ENCODE measurements around the gene TFCP2.

TFCP2 gene

DNA sequence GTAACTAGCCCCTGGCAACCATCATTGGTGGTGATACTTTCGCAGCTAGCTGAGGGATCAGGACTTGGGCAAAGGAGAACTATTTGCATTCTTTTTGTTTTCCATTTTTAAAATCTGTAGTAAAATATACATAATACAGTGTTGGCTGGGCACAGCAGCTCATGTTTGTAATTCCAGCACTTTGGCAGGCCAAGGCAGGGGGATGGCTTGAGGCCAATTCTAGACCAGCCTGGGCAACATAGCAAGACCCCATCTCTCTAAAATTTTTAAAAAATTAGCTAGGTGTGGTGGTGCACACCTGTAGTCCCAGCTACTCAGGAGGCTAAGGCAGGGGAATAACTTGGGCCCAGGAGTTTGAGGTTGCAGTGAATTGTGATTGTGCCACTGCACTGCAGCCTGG is 20.0 kb downstream of the TFCP2 start:
- no peak for DNase-seq

DNA sequence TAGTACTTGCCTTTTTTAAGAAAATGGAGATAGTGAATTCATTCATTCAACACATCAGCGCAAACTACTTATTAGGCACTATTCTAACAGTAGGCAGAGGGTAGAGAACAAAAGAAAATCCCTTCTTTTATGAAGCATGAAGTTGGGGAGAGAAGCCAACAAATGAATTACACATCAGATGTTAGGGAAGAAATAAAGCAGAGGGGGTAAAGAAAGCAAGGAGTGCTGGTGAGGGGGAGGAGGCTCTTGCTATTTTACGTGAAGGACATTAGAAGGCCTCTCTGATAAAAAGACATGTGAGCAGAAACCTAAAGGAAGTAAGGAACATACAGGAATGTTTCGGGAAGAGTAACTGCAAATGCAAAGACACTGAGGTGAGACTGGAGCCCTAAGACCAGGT is 22.2 kb downstream of the TFCP2 start:
- DNase-seq = no peak

DNA sequence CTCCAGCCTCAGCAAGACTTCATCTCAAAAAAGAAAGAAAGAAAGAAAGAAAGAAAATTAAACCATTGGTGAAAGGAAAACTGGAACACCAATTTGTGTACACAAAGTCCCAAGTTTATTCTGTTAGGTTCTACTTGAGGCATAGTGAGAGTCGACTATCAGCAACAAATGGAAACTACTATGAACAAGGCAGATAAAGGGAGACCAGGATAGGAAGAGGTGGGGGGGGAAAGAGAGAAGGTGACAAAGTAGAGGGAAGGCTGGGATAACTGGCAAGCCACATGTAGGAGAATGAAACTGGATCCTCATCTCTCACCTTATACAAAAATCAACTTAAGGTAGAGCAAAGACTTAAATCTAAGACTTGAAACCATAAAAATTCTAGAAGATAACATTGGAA is 25.6 kb downstream of the TFCP2 start:
- DNase-seq = no peak

DNA sequence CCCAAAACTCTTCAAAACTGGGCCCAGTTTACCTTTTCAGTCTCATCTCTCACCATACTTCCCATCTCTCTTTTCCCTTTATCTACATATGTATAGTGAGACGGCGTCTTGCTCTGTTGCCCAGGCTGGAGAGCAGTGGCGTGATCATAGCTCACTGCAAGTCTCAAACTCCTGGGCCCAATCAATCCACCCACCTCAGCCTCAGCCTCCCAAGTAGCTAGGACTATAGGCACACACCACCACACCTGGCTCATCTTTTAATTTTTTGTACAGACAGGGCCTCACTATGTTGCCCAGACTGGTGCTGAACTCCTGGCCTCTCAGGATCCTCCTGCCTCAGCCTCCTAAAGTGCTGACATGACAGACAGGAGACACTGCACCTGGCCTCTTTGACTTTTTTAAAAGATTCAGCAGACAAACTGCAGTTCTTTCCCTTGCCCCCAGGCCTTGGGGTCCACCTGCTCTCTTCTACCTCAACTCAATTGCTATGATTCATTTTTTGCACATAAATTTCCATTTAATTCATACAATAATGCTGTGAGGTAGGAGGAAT is 33.6 kb downstream of the TFCP2 start:
- DNase-seq = no peak

DNA sequence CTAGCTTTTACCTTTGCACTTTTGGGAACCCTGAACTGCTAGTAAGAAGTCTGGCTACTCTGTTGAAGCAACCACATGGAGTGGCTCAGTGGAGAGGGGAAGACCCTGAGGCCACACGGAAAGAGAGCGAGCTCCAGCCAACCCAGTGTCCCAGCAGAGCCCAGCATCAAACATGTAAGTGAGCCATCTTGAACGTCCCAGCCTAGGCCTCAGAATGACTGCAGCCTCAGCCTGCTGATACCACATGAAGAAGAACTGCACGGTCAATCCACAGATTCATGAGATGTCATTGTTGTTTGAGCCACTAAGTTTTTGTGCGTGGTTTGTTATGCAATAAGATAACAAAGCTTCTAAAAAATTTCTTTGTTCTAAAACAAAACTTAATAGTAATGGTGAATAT is 40.2 kb downstream of the TFCP2 start:
- DNase-seq = no peak

DNA sequence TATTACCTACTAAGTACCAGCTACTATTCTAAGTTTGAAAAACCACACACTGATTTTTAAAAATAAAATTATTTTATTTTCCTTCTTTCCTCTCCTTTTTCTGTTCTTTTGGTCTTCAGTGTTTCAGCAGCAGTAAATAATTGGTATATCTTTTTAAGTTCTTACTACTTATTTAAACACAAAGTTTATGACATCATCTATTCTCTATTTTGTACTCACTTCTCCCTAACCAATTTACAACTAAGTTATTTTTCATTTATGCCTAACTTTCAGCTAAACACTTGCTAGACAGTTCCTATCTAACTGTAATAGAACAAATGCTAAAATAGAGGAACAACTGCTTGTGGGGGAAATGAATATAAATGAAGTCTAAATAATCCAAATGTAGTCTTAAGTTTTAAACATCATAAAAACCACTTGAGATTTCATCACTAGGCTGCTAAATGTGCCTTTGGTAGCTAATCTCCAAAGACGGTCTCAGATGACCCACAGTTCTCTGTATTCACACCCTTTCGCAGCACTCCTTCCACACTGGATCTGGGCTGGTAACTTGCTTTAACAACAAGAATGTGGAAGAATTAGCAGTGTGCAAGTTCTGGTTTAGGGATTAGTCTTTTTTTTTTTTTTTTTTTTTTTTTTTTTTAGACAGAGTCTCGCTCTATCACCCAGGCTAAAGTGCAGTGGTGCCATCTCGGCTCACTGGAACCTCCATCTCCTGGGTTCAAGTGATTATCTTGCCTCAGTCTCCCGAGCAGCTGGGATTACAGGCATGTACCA is 41.0 kb downstream of the TFCP2 start:
- no peak for DNase-seq

DNA sequence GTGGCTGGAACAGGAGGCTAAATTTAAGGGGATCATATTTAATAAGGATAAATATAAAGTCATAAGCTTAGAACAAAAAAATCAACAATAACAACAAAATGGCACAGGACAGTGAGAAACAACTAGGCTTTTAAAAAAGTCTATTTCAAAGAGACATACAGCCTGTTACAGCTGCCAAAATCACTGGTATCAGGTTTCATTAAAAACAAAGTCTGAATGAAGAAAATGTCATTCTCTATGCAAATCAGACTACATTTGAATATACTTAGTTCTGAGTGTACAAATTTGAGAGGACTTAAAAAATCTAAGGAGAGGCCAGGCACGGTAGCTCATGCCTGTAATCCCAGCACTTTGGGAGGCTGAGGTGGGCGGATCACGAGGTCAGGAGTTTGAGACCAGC is 44.0 kb downstream of the TFCP2 start:
- DNase-seq = no peak

DNA sequence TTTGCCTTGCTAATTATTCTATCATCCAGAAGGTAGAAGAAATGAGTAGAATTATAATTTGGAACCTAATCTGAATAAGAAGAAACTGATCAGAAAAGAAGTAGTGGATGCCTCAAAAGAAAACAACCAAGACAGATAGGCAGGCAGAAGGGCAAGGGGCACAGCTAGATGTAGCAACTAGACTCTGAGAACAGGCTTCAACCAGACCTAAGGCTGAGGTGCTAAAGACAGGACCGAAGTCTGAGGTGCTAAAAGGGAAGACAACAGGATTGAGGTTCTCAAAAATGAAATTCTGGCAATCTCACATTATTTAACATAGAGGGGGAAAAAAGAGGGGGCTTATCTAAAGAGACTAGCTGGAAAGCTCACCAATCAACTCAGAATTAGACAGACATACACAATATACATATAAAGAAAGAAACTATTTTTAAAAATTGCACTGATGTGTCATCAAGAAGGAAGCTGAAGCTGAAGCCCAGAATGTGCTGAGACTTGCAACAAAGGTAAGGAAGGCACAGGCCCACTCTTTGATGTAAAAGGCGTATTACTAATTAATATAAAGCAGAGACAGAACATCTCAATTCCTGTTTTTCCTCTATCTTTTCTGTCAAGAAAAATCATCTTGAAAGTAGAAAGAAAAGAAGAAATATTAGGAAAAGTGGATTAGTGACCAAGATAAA is 45.7 kb downstream of the TFCP2 start:
- no peak for DNase-seq

DNA sequence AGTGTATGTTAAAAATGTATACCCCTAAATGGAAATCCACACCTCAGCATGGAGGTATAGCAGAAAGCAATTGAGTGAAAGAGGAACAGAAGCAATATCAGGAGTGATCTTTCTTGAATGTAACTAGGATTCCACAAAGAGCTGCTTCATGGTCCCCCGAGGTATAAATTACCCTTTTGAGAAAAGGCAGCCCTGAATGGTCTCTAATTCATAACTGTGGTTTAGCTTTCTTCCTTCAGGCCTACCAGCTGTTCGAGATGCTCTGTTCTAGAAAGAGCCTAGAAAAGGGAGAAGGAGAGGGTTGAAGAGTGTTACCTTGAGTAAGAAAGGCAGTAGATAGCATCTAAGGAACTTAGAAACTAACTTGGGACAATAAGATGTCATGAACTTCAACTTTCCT is 46.6 kb downstream of the TFCP2 start:
- DNase-seq = no peak

DNA sequence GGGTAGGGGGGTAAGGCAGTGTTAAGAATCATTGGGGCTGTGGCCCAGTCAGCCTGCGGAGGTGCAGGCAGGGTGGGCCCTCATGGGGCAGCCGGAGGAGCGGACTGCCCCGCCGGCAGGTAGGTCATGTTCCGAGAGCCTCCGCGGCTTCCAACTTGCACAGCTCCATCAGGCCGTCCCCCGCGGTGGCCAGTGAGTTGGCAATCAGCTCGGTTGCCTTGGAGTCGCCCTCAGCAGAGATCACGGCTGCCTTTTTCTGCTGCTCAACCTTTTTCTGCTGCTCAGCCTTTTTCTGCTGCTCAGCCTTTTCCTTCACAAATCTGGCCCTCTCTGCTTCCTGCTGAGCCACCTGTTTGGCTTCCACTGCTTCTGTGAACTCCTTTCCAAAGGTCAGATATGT is 48.4 kb downstream of the TFCP2 start:
- no peak for DNase-seq

DNA sequence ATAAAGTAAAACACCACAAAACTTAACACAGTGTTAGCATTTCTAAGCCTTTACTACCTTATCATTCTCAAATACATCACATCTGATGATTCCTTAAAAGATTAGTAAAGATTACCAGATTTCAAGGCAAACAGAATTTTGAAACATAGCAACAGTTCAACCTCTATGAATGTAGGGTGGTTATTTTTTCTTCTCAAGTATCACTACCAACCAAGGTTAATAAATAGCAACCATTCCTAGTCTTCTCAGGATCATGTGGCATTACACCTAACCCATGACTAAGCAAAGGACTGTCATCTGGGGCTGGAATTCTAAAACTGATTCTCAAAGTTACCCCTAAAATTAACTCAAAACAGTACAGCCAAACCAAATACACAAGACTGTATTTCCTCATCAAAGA is 50.1 kb downstream of the TFCP2 start:
- DNase-seq = no peak

DNA sequence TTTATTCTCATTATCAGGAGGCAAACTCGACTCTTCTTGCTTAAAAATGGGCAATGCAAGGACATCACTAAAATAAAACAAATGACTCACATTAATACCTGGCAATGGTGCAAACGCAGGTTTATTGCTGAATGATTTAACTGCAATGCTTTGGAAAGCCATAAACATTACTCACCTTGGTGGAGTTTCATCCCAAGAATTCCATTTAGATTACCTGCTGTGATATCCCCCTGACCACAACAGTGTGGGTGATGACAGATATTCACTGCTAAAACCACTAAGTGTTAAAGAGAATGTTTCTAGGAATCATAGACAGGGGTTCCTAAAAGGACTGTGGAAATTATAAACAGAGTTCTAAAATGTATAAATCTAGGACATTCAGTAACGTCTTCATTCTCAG is 54.2 kb downstream of the TFCP2 start:
- no peak for DNase-seq

DNA sequence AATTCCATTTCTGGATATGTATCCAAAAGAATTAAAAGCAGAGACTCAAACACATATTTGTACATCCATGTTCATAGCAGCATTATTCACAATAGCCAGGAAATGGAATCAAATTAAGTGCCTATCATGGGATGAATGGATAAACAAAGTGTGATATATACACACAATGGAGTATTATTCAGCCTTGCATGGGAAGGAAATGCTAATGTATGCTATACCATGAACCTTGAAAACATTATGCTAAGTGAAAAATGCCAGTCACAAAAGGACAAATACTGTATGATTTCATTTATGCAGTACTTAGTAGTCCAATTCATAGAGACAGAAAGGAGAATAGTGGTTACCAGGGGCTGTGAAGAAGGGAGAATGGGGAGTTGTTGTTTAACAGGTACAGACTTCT is 57.4 kb downstream of the TFCP2 start:
- no peak for DNase-seq

DNA sequence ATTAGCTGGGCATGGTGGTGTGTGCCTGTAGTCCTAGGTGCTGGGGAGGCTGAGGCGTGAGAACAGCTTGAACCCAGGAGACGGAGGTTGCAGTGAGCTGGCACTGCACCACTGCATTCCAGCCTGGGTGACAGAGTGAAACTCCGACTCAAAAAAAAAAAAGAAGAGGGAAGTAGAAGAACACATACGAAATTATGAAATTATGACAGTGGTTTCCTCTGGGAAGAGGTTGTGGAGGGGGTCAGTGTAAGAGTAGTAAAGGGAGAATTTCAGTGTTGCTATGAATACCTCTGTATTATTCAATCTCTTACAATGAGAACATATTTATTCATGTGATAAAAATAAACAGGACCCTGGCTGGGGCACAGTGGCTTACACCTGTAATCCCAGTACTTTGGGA is 64.8 kb downstream of the TFCP2 start:
- no peak for DNase-seq

DNA sequence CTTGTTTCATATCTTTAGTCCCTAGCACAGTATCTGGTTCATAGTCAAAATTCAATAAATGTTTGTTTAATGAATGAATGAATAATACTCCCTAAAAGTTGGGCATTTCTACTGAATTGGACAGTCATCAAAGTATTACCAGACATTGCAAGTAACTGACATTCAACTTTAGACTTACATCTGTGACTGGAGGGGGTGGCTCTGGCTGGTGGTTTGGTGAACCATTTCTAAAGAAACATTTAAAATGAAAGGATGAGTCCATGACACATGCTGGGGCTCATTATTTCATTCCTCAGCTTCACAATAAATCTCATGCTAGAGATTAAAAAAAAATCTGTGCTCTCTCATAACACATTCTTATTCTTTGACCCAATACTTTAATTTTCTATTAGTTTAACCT is 69.0 kb downstream of the TFCP2 start:
- no peak for DNase-seq

DNA sequence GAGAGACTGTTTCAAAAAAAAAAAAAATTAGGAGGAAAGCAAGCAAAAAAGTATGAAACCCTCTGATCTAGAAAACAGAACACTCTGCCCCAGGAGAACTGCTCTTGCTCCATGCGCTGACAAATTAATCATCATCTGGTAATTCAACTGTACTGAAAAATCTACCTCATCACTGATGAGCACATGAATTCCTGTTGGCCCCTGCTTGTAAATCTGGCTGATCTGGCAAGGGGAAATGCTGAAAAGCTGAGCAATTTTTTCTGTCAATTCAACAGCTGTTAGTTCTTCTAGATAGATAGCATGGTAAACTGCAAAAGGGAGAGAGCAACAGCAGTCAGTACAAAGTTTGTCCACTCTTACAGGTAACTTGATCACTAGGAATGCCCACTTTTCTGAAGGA is 74.3 kb downstream of the TFCP2 start:
- DNase-seq = no peak

DNA sequence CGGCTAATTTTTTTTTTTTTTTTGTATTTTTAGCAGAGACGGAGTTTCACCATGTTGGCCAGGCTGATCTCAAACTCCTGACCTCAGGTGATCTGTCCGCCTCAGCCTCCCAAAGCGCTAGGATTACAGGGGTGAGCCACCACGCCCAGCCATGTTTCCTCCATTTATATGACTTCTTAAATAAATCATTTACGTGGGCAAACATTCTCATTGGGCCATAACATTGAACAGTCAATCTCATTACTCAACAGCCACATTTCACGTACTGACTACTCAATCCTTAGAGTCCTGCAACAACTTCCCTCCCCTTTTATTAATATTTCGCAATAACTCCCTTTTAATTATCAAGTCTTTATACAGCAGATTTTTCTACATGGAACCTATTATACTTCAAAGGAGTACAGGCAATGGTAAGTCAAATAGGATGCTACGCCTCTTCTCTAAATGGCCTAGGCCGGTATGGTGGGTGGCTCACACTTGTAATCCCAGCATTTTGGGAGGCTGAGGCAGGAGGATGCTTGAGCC is 82.2 kb downstream of the TFCP2 start:
- no peak for DNase-seq

DNA sequence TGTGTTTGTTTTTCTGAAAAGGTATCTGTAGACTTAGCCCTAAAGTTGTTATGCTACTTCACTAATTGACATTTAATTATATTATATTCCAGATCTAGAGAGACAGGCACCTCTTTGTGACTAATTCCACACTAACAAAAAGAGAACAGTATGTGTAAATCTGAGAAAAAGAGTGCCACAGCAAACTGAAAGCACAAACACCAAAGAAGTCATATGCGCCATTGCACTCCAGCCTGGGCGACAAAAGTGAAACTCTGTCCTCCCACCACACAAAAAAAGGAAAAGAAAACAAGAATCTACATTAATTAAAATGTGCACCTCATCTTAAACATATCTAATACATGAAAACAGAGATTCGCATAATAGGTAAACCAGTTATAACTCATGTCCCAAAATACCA is 85.1 kb downstream of the TFCP2 start:
- no peak for DNase-seq

DNA sequence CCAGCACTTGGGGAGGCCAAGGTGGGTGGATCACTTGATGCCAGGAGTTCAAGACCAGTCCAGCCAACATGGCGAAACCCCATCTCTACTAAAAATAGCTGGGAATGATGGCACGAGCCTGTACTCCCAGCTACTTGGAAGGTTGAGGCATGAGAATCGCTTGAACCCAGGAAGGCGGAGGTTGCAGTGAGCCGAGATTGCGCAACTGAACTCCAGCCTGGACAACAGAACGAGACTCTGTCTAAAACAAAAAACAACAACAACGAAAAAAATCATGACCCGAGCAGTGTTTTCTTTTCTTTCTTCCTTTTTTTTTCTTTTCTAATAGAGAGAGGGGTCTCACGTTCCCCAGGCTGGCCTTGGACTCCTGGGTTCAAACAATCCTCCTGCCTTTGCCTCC is 86.0 kb downstream of the TFCP2 start:
- DNase-seq = no peak

DNA sequence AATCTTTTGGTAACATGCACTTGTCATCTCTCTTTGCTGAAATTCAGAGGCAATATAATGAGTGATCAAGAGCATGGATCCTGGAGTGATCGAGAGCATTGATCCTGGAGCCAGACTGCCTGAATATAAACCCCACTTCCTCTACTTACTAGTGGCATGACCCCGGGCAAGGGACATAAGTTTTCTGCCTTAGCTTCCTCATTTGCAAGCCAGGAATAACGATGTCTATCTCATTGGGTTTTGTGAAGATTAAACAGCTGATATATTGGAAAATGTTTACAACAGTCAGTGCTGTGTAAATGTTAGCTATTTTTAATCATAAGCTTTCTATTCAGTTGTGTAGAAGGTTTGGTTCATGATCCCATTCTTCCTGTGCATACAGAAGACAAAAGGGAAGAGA is 87.2 kb downstream of the TFCP2 start:
- no peak for DNase-seq

DNA sequence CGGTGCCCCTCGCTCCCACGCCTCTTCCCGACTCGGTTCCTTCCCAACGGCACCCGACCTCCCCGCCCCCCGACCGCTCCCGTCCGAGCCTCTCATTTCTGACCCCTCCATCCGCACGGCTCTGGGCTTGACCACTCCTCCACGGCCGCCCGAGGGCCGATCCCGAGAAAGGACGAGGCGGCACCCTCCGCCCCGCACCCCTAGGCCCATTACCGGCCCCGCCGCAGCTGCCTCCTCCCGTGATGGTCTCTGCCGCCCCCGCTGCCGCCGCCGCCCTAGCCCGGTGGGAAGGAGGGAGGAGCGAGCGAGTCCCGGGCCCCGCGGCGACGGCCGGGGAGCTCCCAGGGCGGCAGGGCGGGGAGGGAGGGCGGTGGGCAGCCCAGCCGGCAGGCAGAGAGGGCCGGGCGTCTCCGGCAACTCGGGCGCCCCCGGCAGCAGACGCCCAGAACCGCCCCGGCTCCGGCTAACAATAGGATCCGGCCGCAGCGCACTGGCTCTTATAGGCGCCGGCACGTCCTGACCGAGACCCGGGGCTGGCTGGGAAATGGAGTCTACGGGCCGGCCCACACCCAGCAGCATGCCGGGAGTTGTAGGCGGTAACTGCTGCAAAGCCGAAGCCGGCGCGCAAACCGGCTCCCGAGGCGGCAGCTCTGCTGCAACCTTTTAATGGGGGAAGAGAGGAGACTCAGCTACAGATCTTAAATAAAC is 89.7 kb downstream of the TFCP2 start, which contains the start of gene CSRNP2:
TSS of gene CSRNP2 (minus strand) at position 471 of the 708 bp plus-strand sequence. CDS start 7,035 bp downstream, outside the sequence.
- DNase-seq = peak; percentile 98

DNA sequence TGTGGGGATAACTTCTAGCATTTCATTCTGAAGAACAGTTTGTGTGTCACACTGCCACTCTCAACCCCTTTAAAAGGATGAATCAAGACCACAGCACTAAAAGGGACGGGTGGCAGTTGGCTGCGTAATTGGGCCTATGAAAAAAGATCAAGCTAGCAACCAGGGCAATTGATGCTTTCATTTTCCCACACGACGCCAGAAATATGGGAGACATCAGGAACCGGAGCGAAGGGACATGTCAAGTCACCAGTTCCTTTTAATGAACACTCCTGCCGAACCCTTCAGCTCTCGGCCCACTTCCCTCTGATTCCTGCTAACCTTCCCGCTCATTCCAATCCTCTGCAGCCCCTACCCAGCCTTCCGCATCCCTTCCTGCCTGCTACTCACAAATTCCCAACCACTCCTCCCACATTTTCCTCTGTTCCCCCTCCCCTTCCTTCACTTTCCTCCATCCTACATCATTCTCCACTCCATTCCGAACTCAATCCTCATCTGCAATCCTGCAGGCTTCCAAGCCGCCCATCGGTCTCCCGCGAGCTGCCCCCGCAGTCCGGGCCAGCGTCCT is 90.3 kb downstream of the TFCP2 start:
- peak; percentile 58 for DNase-seq

DNA sequence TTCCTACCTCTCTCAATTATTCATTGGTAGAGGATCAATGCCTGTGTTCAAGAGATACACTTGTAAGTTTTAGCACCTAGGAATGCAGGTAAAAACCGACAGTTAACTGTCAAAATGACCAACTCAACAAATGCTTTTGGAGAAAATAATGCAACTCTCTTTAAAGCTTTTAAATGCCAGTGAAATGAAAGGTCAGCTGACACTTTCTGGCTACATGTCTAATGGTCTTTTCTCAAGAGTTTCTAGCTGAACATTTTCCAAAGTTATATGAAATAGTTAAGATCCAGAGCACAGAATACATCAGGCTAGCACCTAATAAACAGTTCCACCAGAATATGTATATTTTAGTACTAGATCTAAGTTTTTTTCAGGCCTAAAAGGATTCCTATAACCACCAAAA is 91.5 kb downstream of the TFCP2 start:
- DNase-seq = no peak
